Effector memory CD8-positive, alpha-beta T cell (primary cell): ENCODE measurements around the gene PRICKLE4.

Experiments used
- ATAC-seq: fragments of 150-1000 bp; cut with Tn5 transposase; replicated peaks from 2 replicates; pipeline ENCODE4 v1.10.0; 2021; ENCODE audit warnings: mild to moderate bottlenecking, moderate library complexity
- DNase-seq, 3 experiments: peaks; one replicate each; pipeline ENCODE4 v3.0.0; 2021
- H3K27ac Mint-ChIP-seq, 2 donors: one replicate each; pipeline ENCODE4 v1.8.0; 2022; ENCODE audit warnings: mild to moderate bottlenecking in 2 of 2, mixed read lengths in 2 of 2, moderate library complexity in 2 of 2
- H3K27me3 Mint-ChIP-seq, 2 donors: one replicate each; pipeline ENCODE4 v1.8.0; 2022; ENCODE audit warnings: mixed read lengths in 2 of 2
- H3K36me3 Mint-ChIP-seq: one replicate; pipeline ENCODE4 v1.8.0; 2022; ENCODE audit warnings: mild to moderate bottlenecking, moderate library complexity, mixed read lengths; ENCODE audit not compliant: insufficient read depth
- H3K4me1 Mint-ChIP-seq, 2 donors: one replicate each; pipeline ENCODE4 v1.8.0; 2022; ENCODE audit warnings: low read depth in 2 of 2, mixed read lengths in 2 of 2
- H3K4me3 Mint-ChIP-seq, 2 donors: one replicate each; pipeline ENCODE4 v1.8.0; 2022; ENCODE audit warnings: mild to moderate bottlenecking in 2 of 2, mixed read lengths in 2 of 2, moderate library complexity in 2 of 2
- H3K9me3 Mint-ChIP-seq, 2 donors: one replicate each; pipeline ENCODE4 v1.8.0; 2022; ENCODE audit warnings: mixed read lengths in 2 of 2
- total RNA-seq, 9 experiments: gene quantifications; one replicate each; lab custom pipeline; 2026; lab: John Stamatoyannopoulos, UW

Gene PRICKLE4, protein sequence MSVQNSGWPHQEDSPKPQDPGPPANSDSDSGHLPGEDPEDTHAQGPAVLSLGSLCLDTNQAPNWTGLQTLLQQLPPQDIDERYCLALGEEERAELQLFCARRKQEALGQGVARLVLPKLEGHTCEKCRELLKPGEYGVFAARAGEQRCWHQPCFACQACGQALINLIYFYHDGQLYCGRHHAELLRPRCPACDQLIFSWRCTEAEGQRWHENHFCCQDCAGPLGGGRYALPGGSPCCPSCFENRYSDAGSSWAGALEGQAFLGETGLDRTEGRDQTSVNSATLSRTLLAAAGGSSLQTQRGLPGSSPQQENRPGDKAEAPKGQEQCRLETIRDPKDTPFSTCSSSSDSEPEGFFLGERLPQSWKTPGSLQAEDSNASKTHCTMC
- 0 reads per million in 9 experiments for total RNA-seq

DNA sequence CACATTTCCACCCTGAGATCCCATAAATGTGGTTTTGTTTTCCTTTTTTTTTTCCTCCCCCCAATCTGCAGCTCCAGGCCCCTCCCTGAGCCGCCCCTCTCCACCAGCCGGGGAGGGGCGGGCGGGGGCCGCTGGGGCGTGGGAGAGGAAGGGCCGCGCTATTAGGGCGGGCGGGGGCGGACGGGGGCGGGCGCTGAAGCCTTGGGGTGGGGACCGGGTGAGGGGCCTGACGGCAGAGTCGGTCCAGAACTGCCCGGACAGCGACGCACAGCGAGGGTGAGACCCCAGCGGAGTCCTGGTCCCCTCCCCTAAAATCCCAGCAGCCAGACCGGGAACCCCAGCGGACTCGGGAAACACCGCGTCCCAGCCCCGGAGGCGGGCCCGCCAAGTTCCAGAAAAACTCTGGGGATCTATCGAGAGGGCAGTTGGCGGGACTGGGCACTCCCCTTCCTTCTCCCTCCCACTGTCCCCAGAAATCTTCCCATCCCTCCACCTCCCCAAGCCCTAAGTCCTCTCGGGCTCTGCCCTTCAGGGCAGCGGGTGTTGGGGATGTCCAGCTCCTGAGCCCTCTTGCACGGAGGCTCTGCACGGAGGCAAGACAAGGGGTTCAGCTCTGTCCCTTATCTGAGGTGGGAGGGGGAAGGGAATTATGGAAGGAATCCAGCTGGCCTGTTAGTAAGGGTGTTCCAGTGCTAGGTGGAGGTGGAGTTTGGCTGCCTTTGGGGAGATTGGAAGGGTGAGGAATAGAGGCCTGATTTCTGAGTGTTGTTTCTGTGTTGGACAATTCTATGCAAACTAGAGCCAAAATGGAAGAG is at the start of gene PRICKLE4:
Gene PRICKLE4, plus strand, starts transcription at position 232 of the 815 bp plus-strand sequence. CDS start 2,692 bp downstream, outside the sequence.
- Mint-ChIP-seq H3K4me3 (peak within 1 kb of the TSS; percentile 88 to 89), H3K4me1 (peaks cover 13 to 16% of the 10 kb centered on the region in 2 donors), H3K9me3 (no peaks in the 10 kb centered on the region), H3K36me3 (peaks cover 3% of the 10 kb centered on the region), H3K27ac (peak within 1 kb of the TSS; percentile 63 to 86), H3K27me3 (peaks cover 0 to 8% of the 10 kb centered on the region in 2 donors)
- ATAC-seq (no peak), DNase-seq (no peak)

DNA sequence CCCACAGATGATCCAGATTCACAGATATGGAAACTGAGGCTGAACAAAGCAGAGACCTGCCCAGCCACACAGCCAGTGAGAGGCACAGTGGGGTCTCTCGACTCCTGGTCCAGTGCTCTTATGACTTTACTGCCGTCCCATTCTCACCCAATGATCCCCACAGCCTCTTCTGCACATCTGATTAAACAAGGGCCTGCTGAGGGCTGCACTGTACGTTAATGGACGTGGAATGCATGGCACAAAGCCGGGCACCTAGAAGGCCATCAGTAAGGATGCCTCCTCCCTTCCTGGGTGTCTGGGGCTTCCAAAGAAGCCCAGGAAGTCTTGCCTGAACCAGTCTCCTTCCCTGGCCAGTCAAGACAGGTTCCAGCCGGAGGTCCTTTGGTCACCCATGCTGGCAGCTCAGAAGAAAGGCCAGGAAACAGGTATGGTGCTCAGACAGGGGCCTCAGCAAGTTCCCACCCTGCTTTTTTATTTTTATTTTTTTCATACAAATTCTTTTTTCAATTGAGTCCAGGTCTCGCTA is 49.0 kb upstream of the PRICKLE4 start:
- Mint-ChIP-seq H3K9me3 (no peaks in the 10 kb centered on the region), H3K36me3 (peaks cover 33% of the 10 kb centered on the region), H3K27me3 (no peaks in the 10 kb centered on the region), H3K4me1 (peaks cover 45 to 59% of the 10 kb centered on the region in 2 donors), H3K27ac (peak overlapping the region; percentile 70 to 82), H3K4me3 (peak overlapping the region; percentile 48 to 49)
- DNase-seq (no peak), ATAC-seq (no peak)

DNA sequence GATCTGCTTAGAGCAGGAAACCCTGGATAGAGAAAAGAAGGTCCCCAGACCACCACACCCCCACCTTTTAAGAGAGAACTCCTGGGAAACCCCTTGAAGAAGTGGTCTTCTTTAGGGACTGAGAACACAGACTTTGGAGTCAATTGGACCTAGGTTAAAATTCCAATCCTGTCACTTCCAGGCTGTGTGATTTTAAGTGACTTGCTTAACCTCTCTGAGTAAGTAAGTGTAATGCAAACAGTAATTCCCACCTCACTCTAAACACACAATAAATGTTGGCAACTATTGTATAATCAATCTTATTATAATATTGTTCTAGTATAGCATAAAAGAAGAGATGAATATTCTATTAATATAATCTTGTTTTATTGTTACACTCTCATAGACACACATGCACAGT is 48.4 kb upstream of the PRICKLE4 start:
- Mint-ChIP-seq H3K27me3 (no peaks in the 10 kb centered on the region), H3K4me1 (peaks cover 41 to 54% of the 10 kb centered on the region in 2 donors), H3K4me3 (peak overlapping the region; percentile 49 to 59), H3K36me3 (peaks cover 30% of the 10 kb centered on the region), H3K9me3 (no peaks in the 10 kb centered on the region), H3K27ac (peak overlapping the region; percentile 70 to 82)
- DNase-seq (no peak), ATAC-seq (no peak)

DNA sequence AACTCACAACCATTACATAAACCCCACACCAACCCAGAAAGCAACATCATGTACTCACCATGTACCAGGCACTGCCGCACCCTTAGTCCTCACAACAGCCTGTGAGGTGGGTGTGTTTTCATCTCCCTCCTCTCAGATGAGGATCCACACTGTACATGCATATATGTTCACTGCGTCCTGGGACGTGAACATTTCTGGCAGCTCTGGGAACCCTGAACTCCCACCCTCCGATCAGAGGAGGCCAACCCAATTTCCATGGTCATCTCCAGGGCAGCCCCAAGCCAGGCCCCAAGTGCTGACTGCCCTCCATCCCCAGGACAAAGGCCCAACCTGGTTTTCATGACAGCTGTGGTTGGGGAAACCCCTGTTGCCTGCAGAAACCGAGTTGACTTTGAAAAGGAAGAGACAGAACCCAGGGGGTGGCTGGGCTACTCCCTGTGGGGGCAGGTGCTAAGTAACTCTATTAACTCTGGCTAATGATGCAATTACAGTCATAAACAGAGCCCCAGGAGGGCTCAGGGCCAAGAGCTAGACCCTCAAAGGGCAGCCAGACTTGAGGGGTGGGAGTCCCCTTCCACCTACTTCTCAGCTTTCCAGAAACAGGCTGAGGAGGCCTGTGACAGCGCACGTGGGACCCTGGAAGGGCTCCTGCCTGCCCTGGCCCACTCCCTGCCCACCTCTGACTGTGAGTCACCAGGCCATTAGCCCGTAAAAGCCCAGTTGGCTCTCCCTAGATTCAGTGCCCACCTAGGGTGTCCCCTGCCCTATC is 47.8 kb upstream of the PRICKLE4 start:
- peak; percentile 65 for ATAC-seq
- H3K27ac Mint-ChIP-seq, result peak overlapping the region; percentile 70 to 82
- peak overlapping the region; percentile 49 to 59 for H3K4me3 Mint-ChIP-seq
- H3K36me3 Mint-ChIP-seq, result peaks cover 30% of the 10 kb centered on the region
- no peaks in the 10 kb centered on the region for H3K9me3 Mint-ChIP-seq
- peaks cover 36 to 47% of the 10 kb centered on the region in 2 donors for H3K4me1 Mint-ChIP-seq
- no peaks in the 10 kb centered on the region for H3K27me3 Mint-ChIP-seq
- peak; percentile 69 to 81 (median 70) for DNase-seq

DNA sequence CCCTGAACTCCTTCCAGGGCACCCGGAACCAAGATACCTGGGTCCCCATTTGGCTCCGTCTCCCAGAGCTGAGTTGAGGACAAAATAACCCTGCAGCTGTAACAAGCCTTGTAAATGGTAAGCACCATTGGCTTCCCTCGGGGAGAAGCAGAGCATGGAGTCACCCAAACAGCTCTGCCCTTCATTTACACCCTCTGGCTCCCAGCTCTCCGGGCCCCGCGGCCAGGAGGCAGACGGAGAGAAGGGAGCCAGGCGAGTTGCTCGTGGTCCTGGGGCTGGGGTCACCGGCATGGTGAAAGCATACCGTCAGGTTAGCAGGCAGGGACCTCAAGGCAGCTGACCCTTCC is 47.2 kb upstream of the PRICKLE4 start:
- Mint-ChIP-seq H3K4me1 (peaks cover 36 to 45% of the 10 kb centered on the region in 2 donors), H3K9me3 (no peaks in the 10 kb centered on the region), H3K4me3 (peak overlapping the region; percentile 49 to 59), H3K36me3 (peaks cover 30% of the 10 kb centered on the region), H3K27ac (peak overlapping the region; percentile 70 to 82), H3K27me3 (no peaks in the 10 kb centered on the region)
- no peak for DNase-seq
- no peak for ATAC-seq

DNA sequence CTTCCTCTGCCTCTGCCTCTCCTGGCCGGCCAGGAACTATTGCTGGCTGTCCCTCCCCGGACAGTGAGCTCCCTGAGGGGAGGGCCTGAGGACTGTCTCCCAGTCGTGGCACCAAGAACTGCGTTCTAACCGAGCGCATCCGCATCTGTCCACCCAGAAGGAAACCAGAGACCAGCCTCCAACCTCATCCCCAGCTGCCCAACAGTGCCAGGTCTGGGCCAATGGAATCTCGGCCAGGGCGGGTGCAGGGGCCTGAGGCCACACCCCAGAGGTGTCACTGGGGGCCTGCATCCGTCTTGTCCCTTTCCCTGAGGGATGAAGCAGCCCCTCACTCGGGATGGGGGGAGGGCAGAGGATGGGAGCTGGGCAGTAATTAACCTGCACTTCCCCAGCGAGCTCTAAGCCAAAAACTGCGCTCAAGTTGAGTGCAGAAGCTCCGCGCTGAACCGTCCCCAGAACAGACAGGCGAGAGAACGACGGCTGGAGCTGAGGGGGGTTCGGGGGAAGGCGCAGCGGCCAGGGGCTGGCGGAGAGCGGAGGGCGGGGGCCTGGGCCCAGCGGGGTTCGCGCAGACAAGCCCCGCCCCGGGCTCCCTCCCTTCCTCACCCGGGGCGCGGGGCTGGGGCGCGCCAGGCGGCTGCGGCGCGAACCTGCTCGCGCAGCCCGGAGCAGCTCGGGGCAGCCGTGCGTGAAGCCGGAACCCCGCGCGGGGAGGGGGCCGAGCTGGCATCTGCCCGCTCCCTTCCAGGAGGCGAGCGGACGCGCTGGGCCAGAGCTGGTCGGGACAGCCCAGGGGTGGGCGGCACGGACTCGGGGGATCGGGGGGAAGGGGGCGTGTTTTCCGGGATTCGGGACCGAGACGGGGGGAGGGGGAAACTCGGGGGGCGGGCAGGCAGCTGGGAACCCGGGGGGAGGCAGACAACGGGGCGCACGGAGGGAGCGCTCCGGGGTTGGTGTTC is 46.6 kb upstream of the PRICKLE4 start:
- Mint-ChIP-seq H3K27ac (peak overlapping the region; percentile 70 to 82), H3K4me3 (peak overlapping the region; percentile 49 to 59), H3K4me1 (peaks cover 31 to 41% of the 10 kb centered on the region in 2 donors), H3K36me3 (peaks cover 30% of the 10 kb centered on the region), H3K27me3 (no peaks in the 10 kb centered on the region), H3K9me3 (no peaks in the 10 kb centered on the region)
- ATAC-seq, result peak; percentile 60
- peak; percentile 66 to 75 (median 67) for DNase-seq

DNA sequence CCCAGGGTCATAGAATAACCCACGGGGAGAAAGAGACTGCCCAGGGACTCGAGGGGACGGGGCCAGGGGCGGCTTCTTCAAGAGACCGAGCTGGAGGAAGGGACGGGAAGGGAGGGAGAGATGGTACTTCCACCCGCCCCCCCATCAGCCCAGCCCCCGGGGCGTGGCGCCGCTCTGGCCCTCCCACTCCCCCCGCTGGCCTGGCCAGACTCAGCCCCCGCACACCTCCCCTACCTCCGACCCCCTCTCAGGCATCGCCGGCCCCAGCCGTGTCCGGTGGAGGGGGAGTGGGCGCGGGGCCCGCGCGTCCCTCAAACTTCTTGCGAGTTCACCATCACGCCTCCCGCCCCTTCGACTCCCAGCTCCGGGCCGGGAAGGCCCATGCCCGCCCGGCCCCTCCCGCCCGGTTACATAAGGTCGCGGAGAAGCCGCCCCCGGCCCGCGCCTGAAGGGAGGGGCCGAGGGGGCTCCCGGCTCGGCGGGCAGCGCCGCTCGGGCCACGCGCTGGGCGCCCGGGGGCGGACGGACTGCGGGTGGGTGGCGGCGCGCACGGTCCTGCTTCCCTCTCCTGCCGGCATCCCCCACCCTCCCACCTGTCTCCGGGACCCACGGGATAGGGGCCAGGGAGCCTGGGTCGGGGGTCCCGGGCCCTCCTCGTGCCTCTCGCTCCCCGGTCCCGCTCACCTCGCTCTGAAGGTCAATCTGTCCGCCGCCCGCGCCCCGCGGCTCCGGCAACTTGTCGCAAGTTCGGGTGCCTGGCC is 45.7 kb upstream of the PRICKLE4 start:
- H3K4me1 Mint-ChIP-seq, result peaks cover 28 to 33% of the 10 kb centered on the region in 2 donors
- ATAC-seq (peak; percentile 29), DNase-seq (peak; percentile 60 to 71 (median 62))
- peaks cover 27% of the 10 kb centered on the region for H3K36me3 Mint-ChIP-seq
- no peaks in the 10 kb centered on the region for H3K27me3 Mint-ChIP-seq
- peak overlapping the region; percentile 70 to 82 for H3K27ac Mint-ChIP-seq
- no peaks in the 10 kb centered on the region for H3K9me3 Mint-ChIP-seq
- H3K4me3 Mint-ChIP-seq, result peak overlapping the region; percentile 49 to 59

DNA sequence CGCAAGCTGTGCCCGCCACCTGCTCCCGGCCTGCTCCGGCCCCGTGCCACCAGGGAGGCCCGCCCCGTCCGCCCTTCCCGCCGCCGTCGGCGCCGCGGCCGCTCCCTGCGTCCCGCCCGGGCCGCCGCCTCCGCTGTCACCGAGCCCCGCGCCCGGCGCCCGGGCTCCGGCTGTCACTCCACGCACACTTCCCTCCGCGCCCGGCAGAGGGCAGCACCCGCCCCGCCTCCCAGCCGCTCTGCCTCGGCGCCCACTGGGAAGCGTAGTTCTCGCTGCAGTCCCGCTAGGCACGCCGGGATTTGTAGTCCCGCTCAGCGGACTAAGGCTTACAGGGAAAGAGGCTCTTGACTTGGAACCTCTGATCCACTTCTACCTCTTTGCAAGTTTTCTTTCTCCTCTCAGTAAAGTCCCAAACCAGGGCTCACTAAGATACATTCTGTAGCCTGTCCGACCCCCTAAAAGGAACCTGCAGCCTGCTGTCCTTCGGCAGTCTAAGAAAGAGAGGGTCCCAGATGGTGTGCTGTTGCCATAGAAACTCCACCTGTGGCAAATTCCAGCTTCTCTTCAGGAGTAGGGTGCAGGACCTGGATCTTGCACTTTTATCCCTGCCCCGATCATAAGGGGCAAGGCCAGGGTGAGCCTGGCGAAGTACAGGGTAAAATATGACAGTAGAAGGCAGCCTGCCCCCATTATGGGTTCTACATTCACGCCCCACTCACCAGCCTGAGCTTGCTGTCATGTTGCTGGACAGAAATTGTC is 45.0 kb upstream of the PRICKLE4 start, which contains the start of gene TFEB:
Gene TFEB, minus strand, starts transcription at position 182 of the 759 bp plus-strand sequence. CDS start 44,395 bp downstream, outside the sequence.
- Mint-ChIP-seq H3K27ac (peak within 1 kb of the TSS; percentile 70 to 82), H3K4me3 (peak within 1 kb of the TSS; percentile 49 to 59), H3K27me3 (peaks cover 0 to 5% of the 10 kb centered on the region in 2 donors), H3K4me1 (peaks cover 21 to 26% of the 10 kb centered on the region in 2 donors), H3K9me3 (no peaks in the 10 kb centered on the region), H3K36me3 (peaks cover 27% of the 10 kb centered on the region)
- peak; percentile 89 to 94 (median 94) for DNase-seq
- ATAC-seq, result peak; percentile 54

DNA sequence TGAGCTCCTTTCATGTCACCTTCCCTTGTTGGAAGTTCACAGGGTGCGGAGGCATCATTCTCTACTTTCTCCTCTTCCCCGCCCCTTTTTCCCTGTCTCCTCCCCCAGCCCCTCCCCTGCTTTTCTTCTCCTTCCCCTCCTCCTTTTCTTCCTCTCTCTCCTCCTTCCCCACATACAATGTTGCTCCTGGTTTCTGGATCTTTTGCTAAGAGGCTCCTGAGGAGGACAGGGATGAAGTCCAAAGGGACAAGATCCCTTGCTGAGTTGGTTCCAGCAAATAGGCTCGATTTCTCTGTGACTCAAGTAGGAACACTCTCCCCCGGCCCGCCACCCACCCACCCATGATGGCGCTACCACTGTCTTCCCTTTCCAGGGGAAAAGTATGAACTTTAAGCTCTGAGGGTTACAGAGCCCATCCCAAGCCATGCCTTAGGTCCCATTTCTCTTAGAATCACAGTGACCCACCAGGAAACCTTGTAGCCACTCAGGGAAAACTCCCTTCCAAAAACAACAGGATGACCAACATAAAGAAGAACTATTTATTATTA is 44.3 kb upstream of the PRICKLE4 start:
- Mint-ChIP-seq H3K4me1 (peaks cover 14 to 22% of the 10 kb centered on the region in 2 donors), H3K9me3 (no peaks in the 10 kb centered on the region), H3K36me3 (peaks cover 27% of the 10 kb centered on the region), H3K27me3 (peaks cover 0 to 5% of the 10 kb centered on the region in 2 donors), H3K4me3 (peak overlapping the region in 1 of 2 donors; percentile 59), H3K27ac (no peak overlapping the region)
- DNase-seq, result no peak
- ATAC-seq, result no peak

DNA sequence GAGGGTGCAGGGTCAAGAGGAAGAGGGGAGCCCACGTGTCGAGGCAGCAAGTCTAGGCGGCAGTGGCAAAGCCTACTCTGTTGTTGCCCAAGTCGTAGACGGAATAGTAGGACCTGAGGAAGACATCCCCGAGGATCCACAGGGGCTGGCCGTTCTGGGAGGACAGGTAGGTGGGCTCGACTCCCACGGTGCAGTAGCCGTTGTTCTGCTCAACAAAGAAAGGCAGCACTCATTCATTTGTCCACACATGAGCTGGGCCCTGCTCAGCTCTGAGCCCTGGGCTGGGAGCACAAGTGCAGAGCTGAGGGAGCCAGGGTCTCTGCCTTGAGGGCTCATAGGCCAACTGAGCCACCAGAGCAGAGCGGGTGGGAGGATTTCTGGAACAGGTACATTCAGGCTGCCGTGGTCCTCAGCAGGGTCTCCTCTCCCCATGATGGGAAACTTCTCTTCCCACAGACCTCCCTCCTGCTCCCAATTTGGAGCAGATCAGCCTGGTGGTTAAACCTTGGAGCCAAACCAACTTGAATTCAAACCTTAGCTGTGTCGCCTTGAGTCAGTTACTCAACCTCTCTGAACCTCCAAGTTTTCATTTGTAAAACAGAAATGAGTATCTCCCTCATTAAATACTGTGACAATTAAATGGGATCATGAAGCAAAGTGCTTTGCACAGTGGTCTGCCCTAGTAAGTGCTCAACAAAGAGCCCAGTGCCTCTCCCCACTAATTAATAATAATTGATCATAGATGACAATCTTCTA is 43.6 kb upstream of the PRICKLE4 start:
- no peak overlapping the region for H3K27ac Mint-ChIP-seq
- H3K27me3 Mint-ChIP-seq, result peaks cover 0 to 5% of the 10 kb centered on the region in 2 donors
- ATAC-seq, result no peak
- no peaks in the 10 kb centered on the region for H3K9me3 Mint-ChIP-seq
- H3K4me3 Mint-ChIP-seq, result no peak overlapping the region
- peaks cover 23% of the 10 kb centered on the region for H3K36me3 Mint-ChIP-seq
- peaks cover 10 to 16% of the 10 kb centered on the region in 2 donors for H3K4me1 Mint-ChIP-seq
- DNase-seq, result no peak
